DMS 273 treated with DMSO at 0.1 percent for 48 hours (cell line): ENCODE data around the gene SMO.
"Not testable (repeated sequence)": the region's sequence is repeated elsewhere in the genome, so short reads cannot be mapped to it uniquely, and the experiment has no call there.

Experiments
- DNase-seq: peaks from one replicate; lab custom pipeline; 2025; lab: John Stamatoyannopoulos, UW

Gene SMO

GRCh38 chr7:129169686-129170440 is 18.6 kb upstream of the SMO start:
- DNase-seq = no peak

GRCh38 chr7:129170441-129171021 is 17.9 kb upstream of the SMO start:
- DNase-seq = no peak

DNA sequence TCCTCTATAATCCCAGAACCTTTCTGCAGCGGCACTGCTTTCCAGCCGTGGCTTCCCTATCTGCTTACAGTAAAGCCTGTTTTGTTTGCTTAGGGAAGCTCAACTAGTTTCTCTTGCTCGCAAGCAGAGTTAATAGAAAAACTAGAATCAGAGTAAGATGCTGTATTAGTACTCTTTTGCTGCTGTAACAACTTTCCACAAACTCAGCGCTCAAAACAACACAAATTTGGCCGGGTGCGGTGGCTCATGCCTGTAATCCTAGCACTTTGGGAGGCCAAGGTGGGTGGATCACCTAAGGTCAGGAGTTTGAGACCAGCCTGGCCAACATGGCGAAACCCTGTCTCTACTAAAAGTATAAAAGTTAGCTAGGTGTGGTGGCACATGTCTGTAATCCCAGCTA is 14.6 kb upstream of the SMO start:
- DNase-seq = not testable (repeated sequence)

- DNase-seq = no peak
Measured at GRCh38 chr7:129176916-129177710, 11.3 kb upstream of the SMO start.

DNA sequence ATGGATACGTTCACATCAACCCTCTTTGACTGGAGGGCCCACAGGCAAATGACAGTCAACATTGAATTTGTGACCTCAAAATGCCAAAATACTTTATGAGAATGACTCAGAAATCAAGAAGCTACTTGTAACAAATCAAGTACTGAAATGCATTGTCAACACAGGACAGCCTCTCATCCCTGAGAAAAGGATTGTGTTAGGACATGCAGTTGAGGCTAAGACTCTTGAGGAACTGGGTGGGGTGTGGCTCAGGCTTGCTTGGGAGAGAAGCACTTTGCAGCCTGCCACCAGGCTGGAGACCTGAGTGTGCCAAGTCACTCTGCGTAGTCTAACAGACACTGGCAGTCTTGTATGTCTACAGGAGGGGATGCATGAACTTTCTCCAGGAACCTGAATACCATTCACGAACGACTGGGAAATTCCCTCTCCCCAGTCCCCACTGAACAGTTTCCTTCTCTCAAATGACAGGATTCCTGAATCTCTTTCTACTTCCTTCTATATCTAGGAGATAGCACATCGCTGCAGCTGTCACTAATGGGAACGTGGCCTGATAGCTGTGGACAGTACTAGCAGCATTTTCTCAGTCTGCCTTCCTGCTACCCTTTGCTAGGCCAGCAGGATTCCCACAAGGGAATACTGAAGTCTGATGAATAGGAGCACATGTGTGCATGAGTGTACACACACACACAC is 3.3 kb upstream of the SMO start:
- no peak for DNase-seq

GRCh38 chr7:129186749-129187260 is 1.6 kb upstream of the SMO start:
- no peak for DNase-seq

- no peak for DNase-seq
Measured at GRCh38 chr7:129187681-129188371, 607 bp upstream of the SMO start.

GRCh38 chr7:129188892-129189660 is 643 bp downstream of the SMO start:
- DNase-seq = no peak

- no peak for DNase-seq
Measured at GRCh38 chr7:129189661-129190310, 1.4 kb downstream of the SMO start.

- DNase-seq = no peak
Measured at GRCh38 chr7:129191272-129191671, 2.8 kb downstream of the SMO start.

DNA sequence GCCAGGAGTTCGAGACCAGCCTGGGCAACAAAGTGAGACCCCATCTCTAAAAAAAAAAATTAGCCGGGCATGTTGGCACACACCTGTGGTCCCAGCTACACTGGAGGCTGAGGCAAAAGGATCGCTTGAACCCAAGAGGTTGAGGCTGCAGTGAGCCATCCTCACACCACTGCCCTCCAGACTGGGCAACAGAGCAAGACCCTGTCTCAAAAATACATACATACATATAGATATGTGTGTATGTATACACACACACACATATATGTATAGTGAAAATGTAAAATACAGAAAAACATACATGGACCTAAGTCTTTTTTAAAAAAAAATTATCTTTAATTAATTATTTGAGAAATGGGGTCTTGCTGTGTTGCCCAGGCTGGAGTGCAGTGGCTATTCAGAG is 5.5 kb downstream of the SMO start:
- DNase-seq = no peak

DNA sequence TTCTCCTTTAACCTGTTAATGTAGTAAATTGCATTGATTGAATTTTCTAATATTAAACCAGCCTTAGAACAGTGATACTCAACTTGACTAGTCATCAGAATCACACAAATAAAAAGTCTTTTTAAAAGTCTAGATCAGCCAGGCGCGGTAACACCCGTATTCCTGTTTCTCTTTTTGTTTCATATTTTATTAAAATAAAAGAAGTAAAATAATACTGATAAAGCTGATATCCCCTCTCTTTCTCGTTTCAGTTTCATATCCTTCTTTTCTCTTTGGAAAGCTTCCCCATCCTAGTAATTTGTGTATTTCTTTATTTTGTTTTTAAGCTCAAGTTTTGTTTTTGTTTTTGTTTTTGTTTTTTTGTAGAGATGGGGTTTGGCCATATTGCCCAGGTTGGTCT is 9.3 kb downstream of the SMO start:
- no peak for DNase-seq

GRCh38 chr7:129199406-129199805 is 11.0 kb downstream of the SMO start:
- DNase-seq = no peak

GRCh38 chr7:129202058-129202777 is 13.8 kb downstream of the SMO start:
- DNase-seq = no peak

GRCh38 chr7:129203050-129203741 is 14.8 kb downstream of the SMO start:
- DNase-seq = no peak

DNA sequence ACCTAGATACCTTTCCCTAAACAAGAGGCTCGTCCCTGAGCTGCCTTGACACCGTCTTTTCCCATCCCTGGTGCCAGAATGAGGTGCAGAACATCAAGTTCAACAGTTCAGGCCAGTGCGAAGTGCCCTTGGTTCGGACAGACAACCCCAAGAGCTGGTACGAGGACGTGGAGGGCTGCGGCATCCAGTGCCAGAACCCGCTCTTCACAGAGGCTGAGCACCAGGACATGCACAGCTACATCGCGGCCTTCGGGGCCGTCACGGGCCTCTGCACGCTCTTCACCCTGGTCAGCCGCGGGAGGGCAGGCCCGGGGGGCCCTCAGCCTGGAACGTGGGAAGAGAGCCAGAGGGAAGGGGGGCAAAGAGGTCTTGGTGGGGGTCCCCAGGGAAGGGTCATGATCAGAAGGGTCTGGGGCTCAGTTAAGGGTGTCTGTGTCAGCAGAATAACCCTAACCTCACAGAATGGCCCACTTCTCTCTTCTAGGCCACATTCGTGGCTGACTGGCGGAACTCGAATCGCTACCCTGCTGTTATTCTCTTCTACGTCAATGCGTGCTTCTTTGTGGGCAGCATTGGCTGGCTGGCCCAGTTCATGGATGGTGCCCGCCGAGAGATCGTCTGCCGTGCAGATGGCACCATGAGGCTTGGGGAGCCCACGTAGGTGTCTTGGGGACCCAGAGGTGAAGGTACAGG is 16.8 kb downstream of the SMO start:
- no peak for DNase-seq

DNA sequence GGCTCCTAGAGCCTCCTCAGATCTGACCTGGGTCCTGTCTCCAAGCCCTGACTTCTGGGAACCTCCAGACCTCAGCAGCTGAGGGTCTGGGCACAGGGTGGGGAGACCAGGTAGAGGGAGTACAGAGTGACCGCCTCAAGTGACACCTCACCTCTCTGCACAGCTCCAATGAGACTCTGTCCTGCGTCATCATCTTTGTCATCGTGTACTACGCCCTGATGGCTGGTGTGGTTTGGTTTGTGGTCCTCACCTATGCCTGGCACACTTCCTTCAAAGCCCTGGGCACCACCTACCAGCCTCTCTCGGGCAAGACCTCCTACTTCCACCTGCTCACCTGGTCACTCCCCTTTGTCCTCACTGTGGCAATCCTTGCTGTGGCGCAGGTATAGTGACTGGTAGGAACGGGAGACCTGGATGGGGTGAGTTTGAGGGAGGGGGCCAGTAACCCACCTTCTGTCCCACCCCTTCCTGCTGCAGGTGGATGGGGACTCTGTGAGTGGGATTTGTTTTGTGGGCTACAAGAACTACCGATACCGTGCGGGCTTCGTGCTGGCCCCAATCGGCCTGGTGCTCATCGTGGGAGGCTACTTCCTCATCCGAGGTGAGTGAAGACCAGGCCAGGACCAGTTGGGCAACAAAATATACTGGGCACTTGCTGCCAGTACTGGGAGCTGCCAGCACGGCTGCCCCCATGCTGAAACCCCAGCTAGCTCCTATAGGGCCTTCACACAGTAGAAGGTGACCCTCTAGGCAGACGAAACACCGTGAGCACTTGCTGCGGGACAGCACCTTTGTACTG is 17.8 kb downstream of the SMO start:
- DNase-seq = no peak

GRCh38 chr7:129208667-129209066 is 20.2 kb downstream of the SMO start:
- no peak for DNase-seq
